Loucy (cell line): Measurements from ENCODE around the gene CDH20.

Experiments used
- H2AFZ ChIP-seq: fragments of 200-600 bp; sonication (generic); 2 replicates; pipeline ENCODE4 v1.6.0; 2016; ENCODE audit warnings: antibody characterized with exemption, mild to moderate bottlenecking, low read length, moderate library complexity
- H3F3A ChIP-seq: fragments of 200-600 bp; 2 replicates; pipeline ENCODE4 v1.6.0; 2016; ENCODE audit warnings: antibody characterized with exemption, low read depth, mild to moderate bottlenecking
- H3K27me3 ChIP-seq: fragments of 200-600 bp; sonication (generic); 2 replicates; pipeline ENCODE4 v1.6.1; 2014; ENCODE audit warnings: low read length, mild to moderate bottlenecking; ENCODE audit not compliant: insufficient read depth, poor library complexity, severe bottlenecking
- H3K36me3 ChIP-seq: fragments of 200-600 bp; sonication (generic); 2 replicates; pipeline ENCODE4 v1.6.1; 2016; ENCODE audit warnings: low read length; ENCODE audit not compliant: insufficient read depth
- H3K4me1 ChIP-seq: fragments of 200-600 bp; sonication (generic); 2 replicates; pipeline ENCODE4 v1.5.1; 2014; ENCODE audit warnings: low read length, mild to moderate bottlenecking; ENCODE audit not compliant: insufficient read depth, poor library complexity, severe bottlenecking
- H3K4me2 ChIP-seq: fragments of 200-600 bp; sonication (generic); 2 replicates; pipeline ENCODE4 v1.6.0; 2014; ENCODE audit warnings: antibody characterized with exemption, low read length, low read depth, mild to moderate bottlenecking; ENCODE audit not compliant: poor library complexity, severe bottlenecking
- H3K4me3 ChIP-seq: fragments of 200-600 bp; sonication (generic); 2 replicates; pipeline ENCODE4 v1.5.1; 2014; ENCODE audit warnings: low read length, mild to moderate bottlenecking, mixed read lengths; ENCODE audit not compliant: poor library complexity, severe bottlenecking
- H3K79me2 ChIP-seq: fragments of 200-600 bp; sonication (generic); 2 replicates; pipeline ENCODE4 v1.6.1; 2014; ENCODE audit warnings: low read length; ENCODE audit not compliant: insufficient read depth
- H3K9ac ChIP-seq: fragments of 200-600 bp; sonication (generic); 2 replicates; pipeline ENCODE4 v1.6.0; 2014; ENCODE audit warnings: mild to moderate bottlenecking, low read depth, low read length, moderate library complexity; ENCODE audit not compliant: poor library complexity, severe bottlenecking
- H3K9me2 ChIP-seq: fragments of 200-600 bp; sonication (generic); replicated peaks from 2 replicates; pipeline ENCODE4 v1.6.1; 2016; ENCODE audit warnings: low read depth, low read length, mixed read lengths
- H3K9me3 ChIP-seq: fragments of 200-600 bp; sonication (generic); 2 replicates; pipeline ENCODE4 v1.6.1; 2014; ENCODE audit warnings: mild to moderate bottlenecking, antibody characterized with exemption, low read length, low read depth; ENCODE audit not compliant: insufficient read depth
- H4K20me1 ChIP-seq: fragments of 200-600 bp; sonication (generic); 2 replicates; pipeline ENCODE4 v1.6.0; 2014; ENCODE audit warnings: antibody characterized with exemption, low read length, mild to moderate bottlenecking; ENCODE audit not compliant: insufficient read depth, poor library complexity, severe bottlenecking
- CTCF ChIP-seq: fragments of 200-600 bp; sonication (generic); conservative IDR thresholded peaks from 2 replicates; pipeline ENCODE4 v1.5.1; 2014; ENCODE audit warnings: mild to moderate bottlenecking, antibody characterized with exemption, low read length
- EZH2phosphoT487 ChIP-seq: fragments of 200-600 bp; IDR thresholded peaks from 2 replicates; pipeline ENCODE4 v1.6.1; 2018; ENCODE audit warnings: antibody characterized with exemption, mild to moderate bottlenecking, moderate library complexity, borderline replicate concordance

The CDH20 gene

DNA sequence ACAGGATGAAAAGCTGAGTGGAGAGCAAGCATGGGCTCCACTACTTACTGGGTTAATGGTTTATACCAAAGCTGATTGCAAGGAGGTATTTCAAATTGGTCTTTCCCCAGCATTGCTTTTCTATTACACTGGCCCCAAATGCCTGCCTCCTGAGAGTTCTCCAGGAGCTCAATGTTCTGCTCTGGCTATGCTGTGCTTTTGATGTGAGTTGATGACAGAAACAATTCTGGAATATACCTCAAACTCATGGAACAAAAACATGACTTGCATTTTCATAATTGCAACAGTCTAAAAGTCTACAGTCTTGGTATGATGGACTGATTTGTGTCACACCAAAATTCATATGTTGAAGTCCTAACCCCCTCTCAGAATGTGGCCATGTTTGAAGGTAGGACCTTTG lies 258.0 kb downstream of the CDH20 start:
- Histone ChIP-seq H3K9me2 (no peaks in the 10 kb centered on the region), H3K27me3 (peaks cover 8% of the 10 kb centered on the region), H2AFZ (no peak overlapping the region), H3K4me1 (no peaks in the 10 kb centered on the region), H3K79me2 (no peaks in the 10 kb centered on the region), H4K20me1 (no peaks in the 10 kb centered on the region), H3K4me3 (no peak overlapping the region), H3K4me2 (no peak overlapping the region), H3F3A (no peaks in the 10 kb centered on the region), H3K9me3 (no peaks in the 10 kb centered on the region), H3K36me3 (no peaks in the 10 kb centered on the region), H3K9ac (no peak overlapping the region)
- TF ChIP-seq CTCF (no peak), EZH2phosphoT487 (no peak)

DNA sequence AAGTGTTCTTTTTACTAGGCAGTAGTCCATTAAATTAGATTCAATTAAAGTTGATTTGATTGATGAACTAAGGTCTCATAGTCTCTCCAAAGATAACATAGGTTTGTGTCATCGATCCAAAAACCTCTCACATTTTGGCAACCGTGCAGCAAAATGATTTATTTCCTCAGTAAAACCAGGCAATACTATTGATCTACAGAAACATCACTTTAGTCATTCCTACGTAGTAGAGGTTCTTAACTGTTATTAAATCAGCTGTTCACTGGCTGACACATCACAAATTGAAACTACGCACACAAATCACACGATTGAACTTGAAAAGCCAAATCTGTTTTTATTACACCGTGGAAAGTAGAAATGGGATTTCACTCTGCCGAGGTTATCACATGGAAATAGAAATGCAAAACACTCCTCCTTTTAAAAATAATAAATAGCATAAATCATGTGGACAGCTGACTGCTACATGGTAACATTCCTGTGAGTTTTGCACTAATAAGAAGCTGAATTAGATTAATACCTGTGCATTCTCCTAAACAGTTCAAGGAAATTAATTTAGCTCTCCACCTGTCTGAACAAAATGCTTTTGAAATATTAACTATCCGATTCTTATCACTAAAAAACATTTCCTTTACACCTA lies 262.5 kb downstream of the CDH20 start:
- Histone ChIP-seq H3F3A (no peaks in the 10 kb centered on the region), H3K79me2 (no peaks in the 10 kb centered on the region), H3K27me3 (no peaks in the 10 kb centered on the region), H3K9ac (no peak overlapping the region), H3K9me2 (no peaks in the 10 kb centered on the region), H4K20me1 (no peaks in the 10 kb centered on the region), H3K4me1 (no peaks in the 10 kb centered on the region), H3K4me2 (no peak overlapping the region), H3K4me3 (no peak overlapping the region), H3K36me3 (no peaks in the 10 kb centered on the region), H3K9me3 (no peaks in the 10 kb centered on the region), H2AFZ (no peak overlapping the region)
- TF ChIP-seq CTCF, result no peak
- TF ChIP-seq EZH2phosphoT487, result no peak

DNA sequence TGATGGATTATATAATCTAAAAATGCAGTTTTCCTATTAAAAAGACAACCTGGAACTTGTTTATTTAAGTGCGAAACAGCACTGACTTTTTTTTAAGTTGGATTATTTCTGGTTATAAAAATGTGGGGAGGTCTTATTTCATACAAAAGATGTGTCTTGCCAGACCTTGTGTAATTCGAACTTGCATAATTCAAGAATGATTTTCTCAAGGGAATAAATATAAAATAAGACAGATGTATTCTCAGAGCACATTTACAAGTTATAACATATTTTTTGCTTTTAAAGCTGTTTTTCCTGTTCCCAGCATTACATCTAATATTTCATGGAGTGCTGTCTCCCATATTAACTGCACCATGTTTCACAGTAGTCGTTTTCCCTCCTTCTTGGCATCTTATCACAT lies 263.1 kb downstream of the CDH20 start:
- Histone ChIP-seq H3K9me2 (no peaks in the 10 kb centered on the region), H3K36me3 (no peaks in the 10 kb centered on the region), H4K20me1 (no peaks in the 10 kb centered on the region), H3K4me1 (no peaks in the 10 kb centered on the region), H3K9me3 (no peaks in the 10 kb centered on the region), H3K4me3 (no peak overlapping the region), H3K4me2 (no peak overlapping the region), H3K27me3 (no peaks in the 10 kb centered on the region), H2AFZ (no peak overlapping the region), H3F3A (no peaks in the 10 kb centered on the region), H3K9ac (no peak overlapping the region), H3K79me2 (no peaks in the 10 kb centered on the region)
- TF ChIP-seq EZH2phosphoT487 (no peak), CTCF (no peak)
